ELF-1 (cell line): ENCODE measurements around the gene PPM1N.
"Not testable (repeated sequence)": the region's sequence is repeated elsewhere in the genome, so short reads cannot be mapped to it uniquely, and the experiment has no call there.

Experiments
- DNase-seq: peaks from one replicate; pipeline ENCODE4 v3.0.0-alpha.2; 2016; ENCODE audit warnings: low read depth, low spot score

The PPM1N gene

GRCh38 chr19:45508861-45509691, 10.8 kb downstream of the PPM1N start:
- DNase-seq, result peak; percentile 60

- no peak for DNase-seq
Measured at GRCh38 chr19:45509692-45510015, 11.4 kb downstream of the PPM1N start.

DNA sequence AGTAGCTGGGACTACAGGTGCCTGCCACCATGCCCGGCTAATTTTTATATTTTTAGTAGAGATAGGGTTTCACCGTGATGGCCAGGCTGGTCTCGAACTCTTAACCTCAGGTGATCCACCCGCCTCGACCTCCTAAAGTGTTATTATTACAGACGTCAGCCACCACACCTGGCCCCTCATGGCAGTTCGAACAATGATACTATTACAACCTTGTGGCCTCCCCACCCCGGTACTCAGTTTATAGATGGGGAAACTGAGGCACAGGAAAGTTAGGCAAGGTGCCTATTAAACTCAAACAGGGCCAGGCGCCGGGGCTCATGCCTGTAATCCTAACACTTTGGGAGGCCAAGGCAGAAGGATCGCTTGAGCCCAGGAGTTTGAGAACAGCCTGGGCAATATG, 12.1 kb downstream of the PPM1N start:
- not testable (repeated sequence) for DNase-seq

DNA sequence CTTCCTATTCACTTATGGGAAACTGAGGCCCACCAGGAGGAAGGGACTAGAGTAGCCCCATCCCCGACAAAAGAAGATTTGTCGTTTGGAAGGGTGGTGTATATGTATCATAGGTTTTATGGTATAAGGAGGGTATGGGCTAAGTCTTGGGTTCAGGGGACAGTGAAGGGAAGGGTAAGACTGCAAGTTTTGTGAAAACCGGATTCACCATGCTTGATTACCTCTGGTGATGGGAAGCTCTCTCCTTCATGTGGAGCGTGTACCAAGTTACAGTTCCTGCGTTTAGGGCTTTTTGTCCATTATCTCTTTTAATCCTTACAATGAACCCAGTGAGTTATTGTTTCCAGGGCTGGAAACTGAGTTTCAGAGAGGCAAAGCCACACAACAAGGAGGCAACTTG, 12.8 kb downstream of the PPM1N start:
- DNase-seq, result no peak

GRCh38 chr19:45512881-45513483, 14.7 kb downstream of the PPM1N start:
- DNase-seq, result no peak

- DNase-seq, result no peak
Measured at GRCh38 chr19:45514376-45515051, 16.3 kb downstream of the PPM1N start.

GRCh38 chr19:45515081-45515624, 16.9 kb downstream of the PPM1N start:
- no peak for DNase-seq

GRCh38 chr19:45515807-45516401, 17.7 kb downstream of the PPM1N start:
- DNase-seq, result no peak

- DNase-seq, result no peak
Measured at GRCh38 chr19:45517238-45517637, 19.0 kb downstream of the PPM1N start.

GRCh38 chr19:45517641-45518468, 19.6 kb downstream of the PPM1N start:
- no peak for DNase-seq

DNA sequence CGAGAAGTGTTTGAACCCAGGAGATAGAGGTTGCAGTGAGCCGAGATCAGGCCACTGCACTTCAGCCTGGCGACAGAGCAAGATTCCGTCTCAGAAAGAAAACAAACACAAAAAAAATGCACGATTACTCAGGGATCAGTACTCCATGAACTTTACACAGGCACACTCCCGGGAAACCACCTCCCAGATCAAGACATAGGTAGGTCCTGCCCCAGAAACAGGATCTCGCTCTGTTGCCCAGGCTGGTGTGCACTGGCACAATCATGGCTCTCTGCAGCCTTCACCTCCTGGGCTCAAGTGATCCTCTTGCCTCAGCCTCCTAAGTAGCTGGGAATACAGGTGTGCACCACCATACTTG, 20.2 kb downstream of the PPM1N start:
- DNase-seq, result no peak

DNA sequence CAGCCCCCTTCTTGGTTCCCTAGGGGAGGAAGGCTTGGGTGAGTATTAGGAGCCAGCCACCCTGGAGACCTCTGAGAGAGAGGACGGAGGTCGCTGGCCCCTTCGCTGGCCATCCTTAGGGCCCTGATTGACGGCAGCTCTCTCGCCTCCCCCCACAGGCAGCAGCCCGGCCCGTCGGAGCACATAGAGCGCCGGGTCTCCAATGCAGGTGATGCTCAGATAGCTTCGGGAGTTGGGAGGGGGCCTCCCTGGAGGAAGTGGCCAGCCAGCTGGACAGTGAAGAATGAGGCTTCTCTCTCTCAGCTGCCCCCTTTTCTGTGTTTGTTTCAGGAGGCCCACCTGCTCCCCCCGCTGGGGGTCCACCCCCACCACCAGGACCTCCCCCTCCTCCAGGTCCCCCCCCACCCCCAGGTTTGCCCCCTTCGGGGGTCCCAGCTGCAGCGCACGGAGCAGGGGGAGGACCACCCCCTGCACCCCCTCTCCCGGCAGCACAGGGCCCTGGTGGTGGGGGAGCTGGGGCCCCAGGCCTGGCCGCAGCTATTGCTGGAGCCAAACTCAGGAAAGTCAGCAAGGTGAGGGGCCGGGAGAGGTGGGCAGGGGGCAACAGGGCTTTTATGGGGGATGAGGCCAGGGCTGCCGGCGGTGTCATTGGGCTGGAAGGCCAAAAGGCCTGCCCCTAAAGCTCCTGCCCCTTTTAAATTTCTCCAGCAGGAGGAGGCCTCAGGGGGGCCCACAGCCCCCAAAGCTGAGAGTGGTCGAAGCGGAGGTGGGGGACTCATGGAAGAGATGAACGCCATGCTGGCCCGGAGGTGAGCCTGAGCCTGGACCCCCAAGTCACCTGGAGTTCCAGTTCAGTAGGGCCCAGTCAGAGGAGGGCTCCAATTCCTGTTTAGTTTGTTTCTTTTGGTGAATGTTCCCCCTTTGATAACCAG, 24.0 kb downstream of the PPM1N start:
- DNase-seq, result no peak

DNA sequence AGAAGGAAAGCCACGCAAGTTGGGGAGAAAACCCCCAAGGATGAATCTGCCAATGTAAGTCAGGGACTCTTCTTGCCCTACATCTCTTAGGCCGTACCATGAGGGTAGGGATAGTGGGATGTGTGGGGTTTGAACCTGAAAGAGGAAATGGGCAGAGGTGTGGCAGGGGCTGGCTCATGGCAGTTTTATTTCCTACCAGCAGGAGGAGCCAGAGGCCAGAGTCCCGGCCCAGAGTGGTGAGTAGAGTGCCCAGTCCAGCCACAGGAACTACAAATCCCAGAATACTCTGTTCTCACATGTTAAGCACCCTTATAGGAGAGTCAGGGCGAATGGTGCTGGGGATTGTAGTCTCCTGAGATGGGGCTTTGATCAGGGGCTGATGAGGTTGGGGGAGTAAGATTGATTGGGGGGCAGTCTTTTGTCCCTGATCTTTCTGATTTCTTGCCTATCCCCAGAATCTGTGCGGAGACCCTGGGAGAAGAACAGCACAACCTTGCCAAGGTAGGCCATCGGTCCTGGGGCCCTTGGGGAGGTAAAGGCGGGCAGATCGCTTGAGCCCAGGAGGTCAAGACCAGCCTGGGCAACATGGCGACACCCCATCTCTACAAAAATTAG, 25.5 kb downstream of the PPM1N start:
- peak; percentile 93 for DNase-seq

DNA sequence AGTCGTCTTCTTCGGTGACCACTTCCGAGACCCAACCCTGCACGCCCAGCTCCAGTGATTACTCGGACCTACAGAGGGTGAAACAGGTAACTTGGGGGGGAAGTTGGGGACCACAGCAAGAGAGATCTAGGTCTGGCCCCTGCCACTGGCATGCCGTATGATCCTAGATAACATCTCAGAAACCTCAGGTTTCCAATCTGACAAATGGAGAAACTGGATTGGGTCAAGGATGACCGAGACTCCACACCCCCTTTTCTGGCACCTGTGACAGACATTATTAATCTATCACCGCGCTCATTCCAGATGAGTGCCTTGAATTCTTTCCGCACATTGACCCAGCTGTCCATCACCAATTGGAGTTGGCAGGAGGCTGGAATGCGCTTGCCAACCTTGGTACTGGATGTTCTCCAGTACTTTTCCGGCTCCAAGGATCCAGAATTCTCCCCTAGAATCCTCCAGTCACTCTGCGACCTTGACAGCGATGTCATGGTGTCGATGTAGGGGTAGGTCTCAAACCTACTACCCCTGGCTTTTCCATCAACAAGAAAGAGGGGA, 26.4 kb downstream of the PPM1N start:
- no peak for DNase-seq

GRCh38 chr19:45526143-45526542, 27.9 kb downstream of the PPM1N start:
- DNase-seq, result peak; percentile 87

- DNase-seq, result no peak
Measured at GRCh38 chr19:45526971-45527370, 28.7 kb downstream of the PPM1N start.

GRCh38 chr19:45527731-45528130, 29.5 kb downstream of the PPM1N start:
- DNase-seq, result no peak

DNA sequence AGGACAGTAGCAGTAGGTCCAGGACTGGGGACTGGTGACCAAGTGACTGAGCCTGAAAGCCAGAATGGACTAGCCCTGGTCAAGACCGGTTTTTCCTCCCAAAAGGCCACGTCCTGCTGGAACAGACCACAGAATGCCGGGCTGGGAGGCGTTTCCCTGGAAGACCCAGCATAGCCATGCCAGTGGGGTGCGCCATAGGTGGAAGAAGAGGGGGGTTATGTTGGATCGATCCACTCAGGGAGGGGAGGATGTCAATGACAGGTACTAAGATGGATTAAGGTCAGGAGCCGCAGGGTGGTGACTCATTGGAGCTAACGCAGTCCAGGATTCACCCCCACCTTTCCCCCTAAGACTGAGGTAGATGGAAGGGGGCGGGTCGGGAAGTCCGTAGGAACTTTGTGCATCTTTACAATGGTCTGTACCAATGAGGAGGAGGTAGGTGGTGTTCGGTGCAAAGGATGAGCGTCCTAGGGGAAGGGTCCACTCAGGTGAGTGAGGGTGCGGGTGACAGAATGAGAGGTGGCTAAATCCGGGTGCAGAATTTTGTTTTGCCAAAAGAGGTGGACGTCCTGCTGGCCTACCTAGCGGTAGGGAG, 30.0 kb downstream of the PPM1N start:
- DNase-seq, result peak; percentile 91
